ENCODE results near the gene ADGRD1.

DNA sequence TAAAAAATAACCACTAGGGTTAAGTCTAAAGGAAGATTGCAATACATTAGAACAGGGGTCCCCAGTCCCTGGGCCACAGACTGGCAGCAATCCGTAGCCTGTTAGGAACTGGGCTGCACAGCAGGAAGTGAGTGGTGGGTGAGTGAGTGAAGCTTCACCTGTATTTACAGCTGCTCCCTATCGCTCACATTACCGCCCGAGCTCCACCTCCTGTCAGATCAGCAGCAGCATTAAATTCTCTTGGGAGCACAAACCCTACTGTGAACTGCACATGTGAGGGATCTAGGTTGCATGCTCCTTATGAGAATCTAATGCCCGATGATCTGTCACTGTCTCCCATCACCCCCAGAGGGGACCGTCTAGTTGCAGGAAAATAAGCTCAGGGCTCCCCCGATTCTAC lies 15.5 kb downstream of the ADGRD1 start:
- TF ChIP-seq POLR2A (IDR thresholded peaks at IDR 0.05) = no peak
- TF ChIP-seq, protein P1, sequence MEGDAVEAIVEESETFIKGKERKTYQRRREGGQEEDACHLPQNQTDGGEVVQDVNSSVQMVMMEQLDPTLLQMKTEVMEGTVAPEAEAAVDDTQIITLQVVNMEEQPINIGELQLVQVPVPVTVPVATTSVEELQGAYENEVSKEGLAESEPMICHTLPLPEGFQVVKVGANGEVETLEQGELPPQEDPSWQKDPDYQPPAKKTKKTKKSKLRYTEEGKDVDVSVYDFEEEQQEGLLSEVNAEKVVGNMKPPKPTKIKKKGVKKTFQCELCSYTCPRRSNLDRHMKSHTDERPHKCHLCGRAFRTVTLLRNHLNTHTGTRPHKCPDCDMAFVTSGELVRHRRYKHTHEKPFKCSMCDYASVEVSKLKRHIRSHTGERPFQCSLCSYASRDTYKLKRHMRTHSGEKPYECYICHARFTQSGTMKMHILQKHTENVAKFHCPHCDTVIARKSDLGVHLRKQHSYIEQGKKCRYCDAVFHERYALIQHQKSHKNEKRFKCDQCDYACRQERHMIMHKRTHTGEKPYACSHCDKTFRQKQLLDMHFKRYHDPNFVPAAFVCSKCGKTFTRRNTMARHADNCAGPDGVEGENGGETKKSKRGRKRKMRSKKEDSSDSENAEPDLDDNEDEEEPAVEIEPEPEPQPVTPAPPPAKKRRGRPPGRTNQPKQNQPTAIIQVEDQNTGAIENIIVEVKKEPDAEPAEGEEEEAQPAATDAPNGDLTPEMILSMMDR (IDR thresholded peaks at IDR 0.05) = no peak
